CD4-positive, alpha-beta T cell (primary cell): ENCODE data around the gene KCNJ6. TPM values are rescaled to one million over a fixed set of nuclear protein-coding genes. Genes with fewer than 3 reads are reported as not detected.

ENCODE experiments used
- ATAC-seq: fragments of 200-7000 bp; cut with Tn5 transposase; one replicate; pipeline ENCODE4 v1.10.0; 2022; ENCODE audit warnings: mild to moderate bottlenecking; ENCODE audit not compliant: poor library complexity
- CTCF ChIA-PET: fragments of 350-600 bp; sonication (Branson Sonifier 250); formaldehyde crosslinking; loops from one replicate; lab custom pipeline; 2021; ENCODE audit warnings: antibody characterized with exemption, inconsistent platforms; lab: Charles Lee
- POLR2A ChIA-PET: fragments of 350-600 bp; sonication (Branson Sonifier 250); formaldehyde crosslinking; loops from one replicate; lab custom pipeline; 2021; ENCODE audit warnings: antibody characterized with exemption, inconsistent platforms; lab: Charles Lee
- DNase-seq, 14 experiments: peaks; one replicate each; pipeline ENCODE4 v3.0.0-alpha.2; 2013 to 2020; ENCODE audit warnings: mixed read lengths in 2 of 14
- H3K27ac ChIP-seq, 2 donors: one replicate each; pipeline versions ENCODE4 v1.5.1 to v1.7.0; 2013; ENCODE audit warnings: low read length in 2 of 2, low read depth in 1 of 2, mild to moderate bottlenecking in 1 of 2
- H3K27me3 ChIP-seq, 2 experiments: 1 replicate in 1 of 2; 2 replicates in 1 of 2; pipeline versions ENCODE4 v1.6.1 to v1.7.0; 2013; ENCODE audit warnings: low read length in 2 of 2, control low read depth in 1 of 2, mild to moderate bottlenecking in 1 of 2, moderate library complexity in 1 of 2; ENCODE audit not compliant: insufficient read depth in 2 of 2, control insufficient read depth in 1 of 2
- H3K36me3 ChIP-seq: one replicate; pipeline ENCODE4 v1.6.1; 2013; ENCODE audit warnings: low read length, control low read depth; ENCODE audit not compliant: insufficient read depth
- H3K4me1 ChIP-seq: one replicate; pipeline ENCODE4 v1.6.1; 2013; ENCODE audit warnings: low read length, control low read depth; ENCODE audit not compliant: insufficient read depth
- H3K4me3 ChIP-seq: one replicate; pipeline ENCODE4 v1.5.1; 2013; ENCODE audit warnings: mild to moderate bottlenecking, low read length, moderate library complexity
- H3K9me3 ChIP-seq, 2 experiments: 1 replicate in 1 of 2; 2 replicates in 1 of 2; pipeline versions ENCODE4 v1.6.1 to v1.7.0; 2013; ENCODE audit warnings: low read length in 2 of 2, mild to moderate bottlenecking in 2 of 2, control low read depth in 1 of 2, moderate library complexity in 1 of 2; ENCODE audit not compliant: control insufficient read depth in 1 of 2, insufficient read depth in 1 of 2
- H3K27ac Mint-ChIP-seq: one replicate; pipeline ENCODE4 v1.8.0; 2020; ENCODE audit warnings: mixed read lengths
- H3K27me3 Mint-ChIP-seq: one replicate; pipeline ENCODE4 v1.8.0; 2021; ENCODE audit warnings: mixed read lengths
- H3K36me3 Mint-ChIP-seq: one replicate; pipeline ENCODE4 v1.8.0; 2021; ENCODE audit warnings: low read depth, mixed read lengths
- H3K4me1 Mint-ChIP-seq: one replicate; pipeline ENCODE4 v1.8.0; 2021; ENCODE audit warnings: low read depth, mixed read lengths
- H3K4me3 Mint-ChIP-seq: one replicate; pipeline ENCODE4 v1.8.0; 2020; ENCODE audit warnings: mild to moderate bottlenecking, mixed read lengths
- H3K9me3 Mint-ChIP-seq: one replicate; pipeline ENCODE4 v1.8.0; 2020; ENCODE audit warnings: mixed read lengths
- CTCF ChIP-seq: fragments of 200-600 bp; IDR thresholded peaks from one replicate; pipeline ENCODE4 v1.8.0; 2022; ENCODE audit warnings: antibody characterized with exemption, mild to moderate bottlenecking
- intact Hi-C, 2 experiments: fragments of 100-400 bp; cut with DNase I in 1 of 2; cut with micrococcal nuclease in 1 of 2; formaldehyde crosslinking; loops; one replicate each; pipeline versions ENCODE4 v1.15.1 to v1.9.0; 2023 to 2025; cut with DNase I, micrococcal nuclease
- total RNA-seq, 174 experiments: library from RNA in 2 of 174; stranded (reverse) in 2 of 174; gene quantifications; one replicate each; pipeline ENCODE4 v1.2.3 and lab custom pipeline; 2021 to 2026

KCNJ6 gene
- total RNA-seq, 2 experiments from 2014 or later: not detected

- ChIA-PET POLR2A (no interaction called here), CTCF (no interaction called here)
- no peak overlapping the region for H3K4me3 Mint-ChIP-seq
- no peaks in the 10 kb centered on the region for H3K4me1 Mint-ChIP-seq
- no peaks in the 10 kb centered on the region for H3K36me3 ChIP-seq
- intact Hi-C loops: no loop called here
- H3K9me3 Mint-ChIP-seq: no peaks in the 10 kb centered on the region
- no peaks in the 10 kb centered on the region for H3K36me3 Mint-ChIP-seq
- peaks cover 40% of the 10 kb centered on the region for H3K27me3 Mint-ChIP-seq
- no peak overlapping the region for H3K4me3 ChIP-seq
- ATAC-seq: no peak
- TF ChIP-seq CTCF: no peak
- no peak overlapping the region for H3K27ac ChIP-seq
- peaks cover 0 to 4% of the 10 kb centered on the region in 2 experiments for H3K9me3 ChIP-seq
- H3K27me3 ChIP-seq: peaks cover 6 to 17% of the 10 kb centered on the region in 2 experiments
- DNase-seq: no peak
- no peak overlapping the region for H3K27ac Mint-ChIP-seq
- H3K4me1 ChIP-seq: no peaks in the 10 kb centered on the region
Measured at GRCh38 chr21:37628362-37628761, 287.9 kb downstream of the KCNJ6 start.

GRCh38 chr21:37627561-37627960 is 288.7 kb downstream of the KCNJ6 start:
- H3K9me3 ChIP-seq: peaks cover 0 to 4% of the 10 kb centered on the region in 2 experiments
- no peaks in the 10 kb centered on the region for H3K4me1 Mint-ChIP-seq
- TF ChIP-seq CTCF: no peak
- ChIA-PET POLR2A (no interaction called here), CTCF (no interaction called here)
- no peak overlapping the region for H3K27ac ChIP-seq
- peaks cover 6 to 17% of the 10 kb centered on the region in 2 experiments for H3K27me3 ChIP-seq
- no peak for ATAC-seq
- no peaks in the 10 kb centered on the region for H3K36me3 Mint-ChIP-seq
- H3K27me3 Mint-ChIP-seq: peaks cover 40% of the 10 kb centered on the region
- no peaks in the 10 kb centered on the region for H3K9me3 Mint-ChIP-seq
- no peaks in the 10 kb centered on the region for H3K36me3 ChIP-seq
- H3K4me1 ChIP-seq: no peaks in the 10 kb centered on the region
- no peak for DNase-seq
- H3K4me3 Mint-ChIP-seq: no peak overlapping the region
- intact Hi-C loops: no loop called here
- no peak overlapping the region for H3K27ac Mint-ChIP-seq
- H3K4me3 ChIP-seq: no peak overlapping the region

- H3K27ac Mint-ChIP-seq: no peak overlapping the region
- ChIA-PET CTCF (interaction anchor here (1.6 kb wide), 1 partner anchor 8 kb away, joined by 3 read pairs; no protein-coding TSS in a partner anchor), POLR2A (no interaction called here)
- TF ChIP-seq CTCF: no peak
- H3K36me3 Mint-ChIP-seq: no peaks in the 10 kb centered on the region
- no peak for DNase-seq
- peaks cover 43% of the 10 kb centered on the region for H3K27me3 Mint-ChIP-seq
- H3K27ac ChIP-seq: no peak overlapping the region
- no peak for ATAC-seq
- H3K4me1 Mint-ChIP-seq: no peaks in the 10 kb centered on the region
- no peaks in the 10 kb centered on the region for H3K4me1 ChIP-seq
- peaks cover 6 to 17% of the 10 kb centered on the region in 2 experiments for H3K27me3 ChIP-seq
- no peaks in the 10 kb centered on the region for H3K9me3 Mint-ChIP-seq
- H3K36me3 ChIP-seq: no peaks in the 10 kb centered on the region
- H3K4me3 Mint-ChIP-seq: no peak overlapping the region
- peaks cover 0 to 4% of the 10 kb centered on the region in 2 experiments for H3K9me3 ChIP-seq
- intact Hi-C loops: no loop called here
- no peak overlapping the region for H3K4me3 ChIP-seq
Measured at GRCh38 chr21:37627074-37627473, 289.2 kb downstream of the KCNJ6 start.
